ENCODE measurements around the gene GAB2. TPM values are rescaled to one million over a fixed set of nuclear protein-coding genes. Genes with fewer than 3 reads are reported as not detected.
A peak's percentile ranks its signal among the peaks of the same experiment; 100 is the strongest.

Gene GAB2
- total and polyA plus RNA-seq, 2 of the 13 experiments (the other 11 are each of a cell fraction or from before 2014, with no cell fraction given), result 4.1 to 8.6 TPM

- TF ChIP-seq REST (IDR thresholded peaks at IDR 0.05; ENCODE audit: borderline replicate concordance in 1 of 2, low read depth in 1 of 2, low read length in 2 of 2), result no peak
- no peak for TF ChIP-seq ZNF484 (CRISPR knock-in tag; IDR thresholded peaks at IDR 0.05; ENCODE audit: borderline replicate concordance, low read depth)
- TF ChIP-seq BCL6 (CRISPR knock-in tag; IDR thresholded peaks at IDR 0.05), result peak; percentile 77
- peak; percentile 29; the same call in 1 of the 2 replicates for TF ChIP-seq MED1 (CRISPR knock-in tag; IDR thresholded peaks at IDR 0.05)
- no peak for TF ChIP-seq DMTF1 (CRISPR knock-in tag; IDR thresholded peaks at IDR 0.05)
- TF ChIP-seq NFYC (CRISPR knock-in tag; IDR thresholded peaks at IDR 0.05), result no peak
- TF ChIP-seq, protein P1, sequence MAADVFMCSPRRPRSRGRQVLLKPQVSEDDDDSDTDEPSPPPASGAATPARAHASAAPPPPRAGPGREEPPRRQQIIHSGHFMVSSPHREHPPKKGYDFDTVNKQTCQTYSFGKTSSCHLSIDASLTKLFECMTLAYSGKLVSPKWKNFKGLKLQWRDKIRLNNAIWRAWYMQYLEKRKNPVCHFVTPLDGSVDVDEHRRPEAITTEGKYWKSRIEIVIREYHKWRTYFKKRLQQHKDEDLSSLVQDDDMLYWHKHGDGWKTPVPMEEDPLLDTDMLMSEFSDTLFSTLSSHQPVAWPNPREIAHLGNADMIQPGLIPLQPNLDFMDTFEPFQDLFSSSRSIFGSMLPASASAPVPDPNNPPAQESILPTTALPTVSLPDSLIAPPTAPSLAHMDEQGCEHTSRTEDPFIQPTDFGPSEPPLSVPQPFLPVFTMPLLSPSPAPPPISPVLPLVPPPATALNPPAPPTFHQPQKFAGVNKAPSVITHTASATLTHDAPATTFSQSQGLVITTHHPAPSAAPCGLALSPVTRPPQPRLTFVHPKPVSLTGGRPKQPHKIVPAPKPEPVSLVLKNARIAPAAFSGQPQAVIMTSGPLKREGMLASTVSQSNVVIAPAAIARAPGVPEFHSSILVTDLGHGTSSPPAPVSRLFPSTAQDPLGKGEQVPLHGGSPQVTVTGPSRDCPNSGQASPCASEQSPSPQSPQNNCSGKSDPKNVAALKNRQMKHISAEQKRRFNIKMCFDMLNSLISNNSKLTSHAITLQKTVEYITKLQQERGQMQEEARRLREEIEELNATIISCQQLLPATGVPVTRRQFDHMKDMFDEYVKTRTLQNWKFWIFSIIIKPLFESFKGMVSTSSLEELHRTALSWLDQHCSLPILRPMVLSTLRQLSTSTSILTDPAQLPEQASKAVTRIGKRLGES (CRISPR knock-in tag; IDR thresholded peaks at IDR 0.05; ENCODE audit: borderline replicate concordance), result no peak
- TF ChIP-seq SMYD3 (CRISPR knock-in tag; IDR thresholded peaks at IDR 0.05), result no peak
- TF ChIP-seq, protein P2, sequence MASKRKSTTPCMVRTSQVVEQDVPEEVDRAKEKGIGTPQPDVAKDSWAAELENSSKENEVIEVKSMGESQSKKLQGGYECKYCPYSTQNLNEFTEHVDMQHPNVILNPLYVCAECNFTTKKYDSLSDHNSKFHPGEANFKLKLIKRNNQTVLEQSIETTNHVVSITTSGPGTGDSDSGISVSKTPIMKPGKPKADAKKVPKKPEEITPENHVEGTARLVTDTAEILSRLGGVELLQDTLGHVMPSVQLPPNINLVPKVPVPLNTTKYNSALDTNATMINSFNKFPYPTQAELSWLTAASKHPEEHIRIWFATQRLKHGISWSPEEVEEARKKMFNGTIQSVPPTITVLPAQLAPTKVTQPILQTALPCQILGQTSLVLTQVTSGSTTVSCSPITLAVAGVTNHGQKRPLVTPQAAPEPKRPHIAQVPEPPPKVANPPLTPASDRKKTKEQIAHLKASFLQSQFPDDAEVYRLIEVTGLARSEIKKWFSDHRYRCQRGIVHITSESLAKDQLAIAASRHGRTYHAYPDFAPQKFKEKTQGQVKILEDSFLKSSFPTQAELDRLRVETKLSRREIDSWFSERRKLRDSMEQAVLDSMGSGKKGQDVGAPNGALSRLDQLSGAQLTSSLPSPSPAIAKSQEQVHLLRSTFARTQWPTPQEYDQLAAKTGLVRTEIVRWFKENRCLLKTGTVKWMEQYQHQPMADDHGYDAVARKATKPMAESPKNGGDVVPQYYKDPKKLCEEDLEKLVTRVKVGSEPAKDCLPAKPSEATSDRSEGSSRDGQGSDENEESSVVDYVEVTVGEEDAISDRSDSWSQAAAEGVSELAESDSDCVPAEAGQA (IDR thresholded peaks at IDR 0.05; ENCODE audit: low read depth), result no peak
- TF ChIP-seq, protein P2 (CRISPR knock-in tag; IDR thresholded peaks at IDR 0.05; ENCODE audit: borderline replicate concordance), result no peak
- peak; percentile 78 for TF ChIP-seq CCDC6 (CRISPR knock-in tag; IDR thresholded peaks at IDR 0.05)
- TF ChIP-seq POLR2A (IDR thresholded peaks at IDR 0.05; ENCODE audit: insufficient read depth in 1 of 2, low read depth in 2 of 2, low read length in 2 of 2), result peak in 1 of 2 experiments; percentile 47; a peak in 3 of 4 replicates
Measured at GRCh38 chr11:78417888-78418583, 416 bp upstream of the GAB2 start (continued).
